NCI-H345 (cell line): ENCODE measurements around the gene HACL1.

Experiments used
- DNase-seq: peaks from one replicate; lab custom pipeline; 2025; lab: John Stamatoyannopoulos, UW

HACL1 gene

DNA sequence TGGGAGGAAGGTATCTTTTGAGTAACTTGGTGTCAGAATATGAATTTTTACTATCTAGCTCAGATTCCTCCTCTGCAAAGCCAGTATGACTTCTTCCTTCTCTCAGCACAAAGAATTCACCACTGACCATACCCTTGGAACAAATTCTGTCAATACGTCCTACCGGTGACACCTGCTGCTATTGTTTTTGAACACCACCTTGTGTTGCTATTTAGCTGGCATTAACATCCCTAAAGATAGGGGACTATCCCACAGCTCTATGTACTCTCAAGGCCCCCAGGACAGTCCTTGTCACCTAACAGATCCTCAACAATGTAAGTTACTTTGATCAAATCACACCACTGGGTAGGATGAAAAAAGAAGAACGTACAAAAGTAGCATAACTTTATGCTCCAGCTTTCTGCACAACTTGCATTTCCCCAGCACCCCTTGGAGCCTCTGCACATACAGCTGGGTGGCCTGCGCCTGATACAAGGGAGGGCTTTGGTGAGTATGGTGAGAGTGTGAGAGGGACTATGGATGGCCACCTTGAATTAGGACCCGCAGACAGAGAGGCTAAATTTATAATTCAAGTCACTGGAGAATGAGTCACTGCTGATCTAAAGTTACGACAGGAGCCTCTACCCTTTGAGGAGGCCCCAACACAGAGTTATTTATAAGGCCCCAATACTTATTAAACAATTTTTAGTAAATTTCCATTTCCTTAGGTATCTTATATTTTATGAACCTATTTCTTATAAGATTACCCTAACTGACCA is 77.5 kb downstream of the HACL1 start:
- no peak for DNase-seq

DNA sequence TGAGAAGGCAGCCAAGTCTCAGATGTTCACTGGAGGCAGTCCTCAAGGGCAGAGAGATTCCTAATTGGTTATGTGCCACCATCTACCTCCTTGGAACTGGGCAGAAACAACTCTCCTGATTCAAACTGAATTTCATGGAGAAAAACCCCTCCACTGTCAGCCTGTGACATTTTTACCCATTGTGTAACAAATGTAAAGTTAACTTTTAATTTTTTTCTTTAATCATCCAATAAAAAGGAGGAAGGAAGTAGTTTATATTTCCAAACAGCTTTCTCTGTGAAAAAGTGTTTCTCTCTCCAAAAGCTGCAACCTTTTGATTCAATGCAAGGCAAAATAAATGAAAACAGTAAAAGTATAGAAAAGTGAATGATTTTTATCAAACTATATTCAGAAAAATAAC is 79.4 kb downstream of the HACL1 start:
- no peak for DNase-seq

DNA sequence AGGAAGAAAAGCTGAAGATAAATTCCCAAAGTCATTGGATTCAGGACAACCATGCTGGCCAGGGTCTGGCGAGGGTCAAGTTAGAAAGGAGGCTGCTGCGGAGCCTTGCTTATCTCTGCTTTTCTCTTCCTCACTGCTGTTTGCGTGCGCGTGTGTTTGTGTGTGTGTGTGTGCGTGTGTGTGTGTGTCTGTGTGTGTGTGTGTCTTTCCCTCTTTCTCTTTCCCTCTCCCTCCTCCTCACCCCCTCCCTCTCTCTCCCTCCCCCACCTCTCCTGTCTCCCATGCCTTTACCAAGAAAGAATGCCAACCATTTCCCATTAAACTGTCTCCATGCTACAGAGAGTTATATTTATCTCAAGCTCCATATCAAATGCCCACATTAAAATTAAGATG is 79.8 kb downstream of the HACL1 start, which contains the start of gene COLQ:
TSS of gene COLQ (minus strand) at position 134 of the 393 bp plus-strand sequence. CDS start at position 53, 81 bp downstream.
- no peak for DNase-seq

DNA sequence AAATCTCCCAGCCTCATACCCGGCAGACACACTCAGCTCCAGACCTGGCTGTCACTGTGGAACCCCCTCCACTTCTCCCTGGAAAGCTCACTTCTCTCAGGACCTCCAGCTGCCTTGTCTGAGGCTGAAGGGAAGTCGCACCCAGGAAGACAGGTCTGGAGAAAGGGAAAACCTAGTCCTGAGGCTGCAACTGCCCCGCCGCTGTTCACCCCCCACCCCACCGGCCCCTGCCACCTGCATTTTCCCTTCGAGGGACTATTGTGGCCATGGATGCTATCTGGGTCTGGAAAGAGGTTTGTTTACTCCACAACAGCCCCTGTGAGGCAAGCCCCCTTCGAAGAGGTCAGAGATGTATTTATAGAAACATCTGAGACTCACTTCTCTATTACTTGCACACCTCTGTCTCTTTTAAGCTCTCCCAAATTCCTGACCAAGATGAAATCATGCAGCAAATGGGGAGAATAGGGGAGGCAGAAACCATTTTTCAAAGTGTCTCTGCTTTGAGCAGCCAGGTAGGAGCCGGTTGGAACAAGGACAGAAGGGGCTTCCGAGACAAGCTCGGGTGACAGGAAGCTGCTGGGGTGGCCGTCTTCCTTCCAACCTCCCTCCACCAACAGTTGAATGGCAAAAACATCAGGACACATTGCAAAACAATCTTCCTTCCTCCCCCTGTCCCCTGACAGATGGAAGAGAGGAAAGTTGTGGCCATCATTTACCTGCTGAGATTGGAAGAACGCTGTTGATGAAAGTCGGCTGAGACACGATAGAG is 80.4 kb downstream of the HACL1 start:
- no peak for DNase-seq

DNA sequence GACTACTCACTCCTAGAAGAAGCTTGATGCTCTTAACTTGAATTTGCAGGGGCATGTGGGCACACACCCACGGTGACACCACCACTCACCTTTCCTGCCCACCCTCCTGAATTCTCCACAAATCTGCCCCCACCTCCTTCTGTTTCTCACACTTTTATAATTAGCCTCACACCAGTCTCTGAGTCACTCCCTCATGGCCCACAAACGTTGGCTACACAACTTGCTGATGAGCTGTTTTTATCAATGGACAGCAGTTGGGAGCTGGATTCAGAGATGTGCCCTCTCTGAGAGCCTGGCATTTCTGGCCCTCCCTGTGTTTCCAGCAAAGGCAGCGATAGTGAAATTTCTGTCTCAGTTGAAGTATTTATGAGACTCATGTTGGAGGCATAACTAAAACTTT is 81.2 kb downstream of the HACL1 start:
- DNase-seq = no peak

DNA sequence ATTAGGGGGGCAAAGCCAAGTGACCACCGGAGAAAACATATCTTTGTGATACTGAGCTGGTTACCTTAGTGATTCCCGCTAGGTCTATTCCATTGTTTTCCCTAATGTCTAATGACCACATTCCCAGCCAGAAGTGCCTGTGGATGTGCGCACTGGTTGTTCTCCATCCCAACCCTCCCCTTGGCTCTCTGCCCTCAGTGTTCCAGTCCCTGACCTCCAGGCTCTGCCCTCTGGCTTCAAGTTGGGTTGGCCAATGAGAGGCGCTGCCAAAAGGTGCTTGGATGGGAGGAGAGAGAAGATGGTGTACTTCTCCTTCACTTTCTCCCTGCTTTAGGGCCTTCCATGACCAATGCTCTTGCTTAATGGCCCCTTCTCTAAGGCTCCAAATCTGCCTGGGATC is 82.3 kb downstream of the HACL1 start:
- no peak for DNase-seq

DNA sequence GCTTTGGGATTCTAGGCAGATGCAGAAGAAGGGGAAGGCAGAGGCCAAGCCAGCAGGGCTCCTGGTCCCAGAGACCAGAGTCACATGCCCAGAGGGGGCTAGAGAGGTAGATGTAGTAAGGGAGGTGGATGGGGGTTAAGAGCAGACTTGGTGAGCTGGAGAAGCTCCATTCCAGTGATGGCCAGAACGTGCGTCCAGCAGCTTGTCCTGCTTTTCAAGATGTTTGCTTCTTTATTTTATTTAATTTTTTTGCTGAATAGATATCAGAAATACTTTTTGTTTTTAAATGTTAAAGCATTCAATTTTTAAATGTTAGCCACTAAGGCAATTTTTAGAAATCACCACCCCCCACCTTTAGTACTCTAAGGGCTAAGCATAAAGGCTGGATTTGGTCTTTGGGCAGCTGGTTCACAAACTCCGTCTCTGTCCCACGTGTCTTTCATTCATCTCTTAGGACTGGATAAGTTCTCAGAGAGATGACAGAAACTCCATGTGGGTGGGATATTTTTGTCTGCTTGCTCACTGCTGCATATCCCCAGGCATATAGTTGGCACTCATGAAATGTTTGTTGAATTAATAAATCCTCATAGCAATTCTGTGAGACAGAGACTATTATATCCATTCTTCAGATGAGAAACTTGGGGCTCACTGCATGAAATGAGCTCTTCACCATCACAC is 86.6 kb downstream of the HACL1 start:
- no peak for DNase-seq

DNA sequence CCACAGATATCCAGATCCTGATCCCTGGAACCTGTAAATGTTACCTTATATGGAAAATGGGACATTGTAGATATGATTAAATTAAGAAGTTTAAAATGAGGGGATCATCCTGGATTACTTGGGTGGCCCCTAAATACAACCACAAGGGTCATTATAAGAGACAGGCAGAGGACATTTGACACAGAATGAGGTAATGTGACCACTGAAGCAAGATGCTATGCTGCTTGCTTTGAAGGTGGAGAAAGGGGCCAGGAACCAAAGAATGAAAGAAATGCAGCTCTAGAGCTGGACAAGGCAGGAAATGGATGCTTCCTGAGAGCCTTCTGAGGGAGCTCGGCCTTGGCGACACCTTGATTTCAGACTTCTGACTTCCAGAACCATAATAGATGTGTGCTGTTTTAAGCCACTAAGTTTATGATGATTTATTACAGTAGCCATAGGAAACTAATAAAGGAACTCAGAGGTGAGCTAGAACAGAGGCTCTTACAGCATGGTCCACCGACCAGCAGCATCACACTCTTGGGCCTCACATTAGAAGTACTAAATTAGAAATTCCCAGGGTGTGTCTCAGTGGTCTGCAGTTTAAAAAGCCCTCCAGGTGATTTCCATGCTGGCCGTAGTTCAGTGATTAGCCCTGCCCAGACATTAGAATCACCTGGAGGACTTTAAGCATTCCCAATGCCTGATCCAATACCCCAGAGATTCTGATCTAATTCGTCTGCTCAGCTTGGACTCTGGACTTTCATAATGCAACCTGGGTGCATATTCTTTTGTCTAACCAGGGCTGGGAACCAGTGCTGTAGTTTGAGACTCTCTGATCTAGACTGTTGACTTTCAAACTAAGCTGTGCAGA is 87.3 kb downstream of the HACL1 start:
- DNase-seq = no peak

DNA sequence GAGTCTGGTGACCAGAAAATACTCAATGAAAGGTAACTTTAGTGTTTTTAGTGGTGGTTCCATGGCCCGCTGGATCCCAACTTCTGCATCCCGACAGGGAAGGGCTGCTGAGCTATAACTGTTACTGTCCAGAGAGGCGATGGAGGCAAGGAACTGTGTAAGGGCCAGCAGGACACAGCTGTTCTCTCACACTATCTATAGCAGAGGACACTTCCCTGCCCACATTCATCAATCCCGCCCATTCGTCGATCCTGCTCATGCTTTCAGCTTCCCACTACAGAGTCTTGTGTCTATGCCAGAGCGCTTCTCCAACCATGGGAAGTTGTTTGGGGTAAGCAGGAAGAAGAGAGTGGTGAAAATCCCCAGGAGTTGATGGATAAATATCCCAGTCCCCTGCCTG is 88.3 kb downstream of the HACL1 start:
- no peak for DNase-seq

DNA sequence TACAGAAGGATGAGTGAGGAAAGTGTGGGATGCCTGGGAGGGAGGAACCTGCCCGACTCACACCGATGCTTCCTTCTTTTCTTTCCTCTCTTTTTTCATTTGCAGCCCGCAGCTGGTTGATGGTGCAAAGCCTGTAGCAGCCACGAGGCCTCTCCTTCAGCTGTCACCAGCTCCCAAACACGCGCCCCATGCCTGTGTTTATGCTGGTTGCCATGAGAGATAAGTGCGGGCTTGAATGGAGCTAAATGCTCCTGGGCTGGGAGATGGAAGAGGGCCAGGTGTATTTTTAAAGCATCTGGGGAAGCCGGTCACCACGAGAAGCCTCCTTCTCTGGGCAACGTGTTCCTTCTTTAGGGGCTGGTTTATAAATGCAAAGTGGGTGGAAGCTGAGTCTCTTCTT is 89.2 kb downstream of the HACL1 start:
- peak; percentile 83 for DNase-seq

DNA sequence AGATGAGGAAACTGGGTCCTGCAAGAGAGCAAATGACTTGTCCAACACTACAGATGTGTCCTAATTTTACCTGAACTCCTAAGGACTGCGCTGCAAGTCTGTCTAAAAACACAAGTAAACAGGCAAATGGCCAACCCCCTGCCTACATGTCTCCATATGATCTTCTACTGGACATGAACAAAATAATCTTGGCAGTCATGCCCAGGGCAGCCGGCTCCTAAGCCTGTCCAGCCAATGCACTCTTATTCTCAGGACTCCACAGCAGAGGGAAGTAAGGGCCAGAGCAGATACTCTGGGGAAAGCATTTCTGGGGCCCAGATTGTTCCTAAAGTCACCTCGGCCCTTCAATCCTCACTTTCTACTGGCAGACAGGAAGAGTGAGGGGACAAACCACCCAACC is 90.2 kb downstream of the HACL1 start:
- DNase-seq = no peak
